GM04504 (cell line): ENCODE data around the gene SNF8.

Experiments
- DNase-seq: peaks from one replicate; pipeline ENCODE4 v3.0.0-alpha.2; 2012; ENCODE audit warnings: low read depth

Gene SNF8

GRCh38 chr17:48890086-48890485, 54.6 kb downstream of the SNF8 start:
- no peak for DNase-seq

GRCh38 chr17:48883171-48883570, 61.5 kb downstream of the SNF8 start:
- no peak for DNase-seq

DNA sequence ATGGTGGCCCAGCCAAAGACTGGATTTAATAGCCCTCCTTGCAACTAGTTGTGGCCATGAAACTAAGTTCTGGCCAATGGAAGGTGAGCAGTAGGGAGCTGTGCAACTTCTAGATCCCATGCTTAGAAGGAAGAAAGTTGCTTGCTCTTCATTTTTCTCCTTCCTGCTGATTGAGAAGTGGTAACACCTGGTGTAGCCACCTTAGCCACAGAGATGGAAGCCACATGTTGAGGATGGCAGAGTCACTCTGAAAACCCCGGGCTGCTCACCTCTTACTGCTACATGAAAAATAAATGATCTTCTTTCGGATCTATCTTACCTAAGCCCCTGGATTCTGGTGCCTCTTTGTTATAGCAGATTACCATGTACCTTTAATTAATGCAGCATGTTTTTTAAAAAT, 62.4 kb downstream of the SNF8 start:
- no peak for DNase-seq
